Right cardiac atrium (tissue), 5 donors: ENCODE results near the gene C1orf159. TPM values are rescaled to one million over a fixed set of nuclear protein-coding genes. Genes with fewer than 3 reads are reported as not detected.
A peak's percentile ranks its signal among the peaks of the same experiment; 100 is the strongest.
"Not testable (repeated sequence)": the region's sequence is repeated elsewhere in the genome, so short reads cannot be mapped to it uniquely, and the experiment has no call there.

Experiments used
- ATAC-seq, 2 donors: fragments of 200-7000 bp; cut with Tn5 transposase; one replicate each; pipeline versions ENCODE4 v1.8.0 to v1.9.1; 2020; ENCODE audit warnings: moderate library complexity in 2 of 2, mild to moderate bottlenecking in 1 of 2
- DNase-seq, 3 donors: peaks; one replicate each; pipeline ENCODE4 v3.0.0-alpha.2; 2020
- H3K27ac ChIP-seq: one replicate; pipeline ENCODE4 v1.5.1; 2013; ENCODE audit warnings: mild to moderate bottlenecking, low read length, control low read depth, moderate library complexity
- H3K27me3 ChIP-seq: one replicate; pipeline ENCODE4 v1.6.1; 2013; ENCODE audit not compliant: control insufficient read depth, insufficient read depth
- H3K4me1 ChIP-seq: one replicate; pipeline ENCODE4 v1.6.1; 2013; ENCODE audit warnings: low read length; ENCODE audit not compliant: control insufficient read depth, insufficient read depth
- H3K4me3 ChIP-seq: one replicate; pipeline ENCODE4 v1.5.1; 2013; ENCODE audit warnings: low read length, control low read depth
- H3K9me3 ChIP-seq: one replicate; pipeline ENCODE4 v1.6.1; 2013; ENCODE audit warnings: low read length; ENCODE audit not compliant: control insufficient read depth
- WGBS: extraction: QIAGEN DNeasy Blood & Tissue Kit; methylation state at CpG from one replicate; pipeline ENCODE4 v1.1.7; 2013; 5-methylcytosine and 5-hydroxymethylcytosine counted together
- intact Hi-C, 4 donors: fragments of 100-400 bp; cut with DNase I; formaldehyde crosslinking; loops; one replicate each; pipeline versions ENCODE4 v1.11.0 to v1.14.0; 2022 to 2023
- polyA plus RNA-seq: library from polyadenylated mRNA; stranded (reverse); fragments of 200-250 nt; gene quantifications from one replicate; pipeline ENCODE4 v1.2.3, GENCODE V29; 2013
- total RNA-seq, 4 donors: library from RNA; stranded (reverse); fragmentation: NEBNext Ultra II Directional; extraction: Animal tissue kit (Norgen Biotek cat#: 25700); gene quantifications; one replicate each; pipeline ENCODE4 v1.2.1, GENCODE V29; 2021
- donor health status: healthy with polysubstance abuse.
- donor health status: DM: no; HTN: yes; CAD: no.
- donor health status: DM: no; HTN: no; CAD: no.
- donor health status: DM: no; HTN: yes; CAD: no; lungs with severe emphysema.
- donor health status: DM: yes; HTN: yes; CAD: no.

Gene C1orf159
- total and polyA plus RNA-seq, 5 donors: 4.9 to 6.8 (median 5.5) TPM

- Histone ChIP-seq H3K4me1 (no peaks in the 10 kb centered on the region), H3K27ac (no peak overlapping the region), H3K9me3 (no peaks in the 10 kb centered on the region), H3K4me3 (peak overlapping the region; percentile 67), H3K27me3 (no peaks in the 10 kb centered on the region)
- DNase-seq (peak in 2 of 3 donors; percentile 25 to 38), ATAC-seq (no peak)
- intact Hi-C loops: no loop called here
- 11% methylated on average over 47 of the region's 47 CpGs for WGBS
Observed at GRCh38 chr1:1116701-1117468, 996 bp upstream of the C1orf159 start.

DNA sequence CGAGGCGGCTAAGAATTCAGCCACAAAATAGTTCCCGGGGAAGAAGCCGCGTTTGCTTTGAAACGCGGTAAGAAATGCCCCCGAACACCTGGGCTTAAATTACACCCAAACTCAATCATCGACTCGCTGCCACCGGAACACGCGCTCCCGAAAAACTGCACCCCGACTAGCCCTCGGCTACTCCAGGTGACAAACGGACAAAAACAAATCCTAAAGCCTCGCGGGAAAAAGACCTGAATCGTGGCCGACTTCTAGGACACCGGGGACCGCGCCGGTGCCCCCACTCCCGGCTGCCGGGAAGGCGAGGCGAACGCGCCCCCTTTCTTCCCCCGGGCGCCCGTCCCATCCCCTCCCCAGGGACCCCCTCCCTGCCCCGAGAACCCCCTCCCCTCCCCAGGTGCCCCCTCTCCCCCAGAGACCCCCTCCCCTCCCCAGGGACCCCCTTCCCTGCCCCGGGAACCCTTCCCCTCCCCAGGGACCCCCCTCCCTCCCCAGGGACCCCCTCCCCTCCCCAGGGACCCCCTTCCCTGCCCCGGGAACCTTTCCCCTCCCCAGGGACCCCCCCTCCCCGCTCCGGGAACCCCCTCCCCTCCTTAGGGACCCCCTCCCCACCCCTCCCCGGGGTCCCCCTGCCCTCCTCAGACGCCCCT lies 628 bp downstream of the C1orf159 start:
- DNase-seq: peak in 1 of 3 donors; percentile 25
- intact Hi-C loops: no loop called here
- ATAC-seq: no peak
- Histone ChIP-seq H3K4me3 (peak overlapping the region; percentile 58), H3K4me1 (no peaks in the 10 kb centered on the region), H3K27me3 (no peaks in the 10 kb centered on the region), H3K27ac (no peak overlapping the region), H3K9me3 (no peaks in the 10 kb centered on the region)
- WGBS: 5% methylated on average over 41 of the region's 41 CpGs

DNA sequence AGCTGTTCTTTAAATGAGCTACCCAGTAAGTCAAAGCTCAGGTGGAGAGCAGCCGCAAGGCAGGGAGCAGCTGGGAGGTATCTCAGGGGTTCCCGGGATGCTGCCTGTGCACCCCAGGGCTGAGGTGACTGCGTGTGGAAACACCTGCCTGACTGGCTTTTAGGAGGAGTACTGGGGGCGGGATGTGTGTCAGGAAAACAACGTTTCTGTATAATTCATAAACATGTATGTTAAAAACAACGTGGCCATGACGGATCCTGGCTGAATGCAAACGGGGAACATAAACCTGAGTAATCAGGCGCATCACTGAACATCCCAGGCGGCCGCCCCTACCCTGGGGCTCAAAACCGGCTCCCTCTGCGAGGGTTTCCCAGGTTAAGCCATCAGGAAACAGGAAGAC lies 1.5 kb downstream of the C1orf159 start:
- peak in 2 of 3 donors; percentile 33 to 37 for DNase-seq

GRCh38 chr1:1112237-1112985 lies 3.5 kb downstream of the C1orf159 start:
- Histone ChIP-seq H3K4me3 (no peak overlapping the region), H3K27ac (no peak overlapping the region), H3K4me1 (no peaks in the 10 kb centered on the region), H3K27me3 (no peaks in the 10 kb centered on the region), H3K9me3 (no peaks in the 10 kb centered on the region)
- intact Hi-C loops: no loop called here
- WGBS: 97% methylated on average over 30 of the region's 30 CpGs
- DNase-seq (peak in 2 of 3 donors; percentile 38 to 40), ATAC-seq (no peak)

More for the DNA sequence above, 1.5 kb downstream of the C1orf159 start:
- no peak overlapping the region for H3K4me3 ChIP-seq
- ATAC-seq: no peak
- intact Hi-C loops: no loop called here
- H3K4me1 ChIP-seq: no peaks in the 10 kb centered on the region
- no peaks in the 10 kb centered on the region for H3K27me3 ChIP-seq
- H3K27ac ChIP-seq: no peak overlapping the region
- no peaks in the 10 kb centered on the region for H3K9me3 ChIP-seq
- 91% methylated on average over 13 of the region's 13 CpGs for WGBS

DNA sequence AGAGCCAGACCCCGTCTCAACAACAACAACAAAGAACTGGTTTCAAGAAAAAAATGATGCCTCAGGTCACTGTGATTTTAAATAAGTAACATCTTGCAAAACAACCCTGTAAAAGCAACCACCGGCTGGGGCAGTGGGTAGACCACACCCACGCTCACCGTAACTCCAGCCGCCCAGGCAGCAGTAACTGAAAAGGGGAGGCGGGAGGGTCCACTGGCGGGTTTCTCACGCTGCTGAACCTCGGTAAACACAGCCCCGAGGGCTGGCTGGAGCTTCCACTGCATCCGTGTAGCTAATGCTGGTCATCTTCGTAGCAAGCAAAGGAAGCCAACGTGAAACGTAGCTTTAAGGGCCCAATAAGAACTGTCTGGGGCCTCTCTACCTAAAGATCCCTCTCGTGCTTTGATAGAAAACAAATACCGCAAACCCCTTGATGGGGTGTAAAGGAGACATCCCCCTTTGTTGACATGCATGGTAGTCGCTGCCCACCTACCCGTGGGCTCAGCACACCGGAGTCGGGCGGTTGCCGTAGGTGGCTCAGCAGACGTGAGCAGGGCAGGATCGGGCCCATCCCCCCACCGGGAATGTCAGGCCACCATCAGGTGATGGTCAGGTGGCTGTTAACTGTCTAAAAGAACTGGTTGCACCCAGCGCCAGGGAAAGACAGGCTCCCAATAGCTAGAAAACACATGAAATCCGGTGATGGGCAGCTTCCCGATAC lies 4.2 kb downstream of the C1orf159 start:
- DNase-seq: peak in 2 of 3 donors; percentile 38 to 49

GRCh38 chr1:1110561-1110971 lies 5.3 kb downstream of the C1orf159 start:
- DNase-seq: peak in 2 of 3 donors; percentile 11 to 44

More for the DNA sequence above, 4.2 kb downstream of the C1orf159 start:
- Histone ChIP-seq H3K9me3 (no peaks in the 10 kb centered on the region), H3K4me3 (no peak overlapping the region), H3K27me3 (no peaks in the 10 kb centered on the region), H3K4me1 (no peaks in the 10 kb centered on the region), H3K27ac (no peak overlapping the region)
- intact Hi-C loops: no loop called here
- ATAC-seq: no peak
- 96% methylated on average over 28 of the region's 28 CpGs for WGBS

GRCh38 chr1:1109743-1110142 lies 6.1 kb downstream of the C1orf159 start:
- no peaks in the 10 kb centered on the region for H3K27me3 ChIP-seq
- intact Hi-C loops: no loop called here

More at GRCh38 chr1:1110561-1110971, 5.3 kb downstream of the C1orf159 start:
- Histone ChIP-seq H3K4me1 (no peaks in the 10 kb centered on the region), H3K27ac (no peak overlapping the region), H3K9me3 (no peaks in the 10 kb centered on the region), H3K27me3 (no peaks in the 10 kb centered on the region), H3K4me3 (no peak overlapping the region)
- intact Hi-C loops: no loop called here
- 92% methylated on average over 29 of the region's 29 CpGs for WGBS
- ATAC-seq: no peak

GRCh38 chr1:1106510-1107221 lies 9.2 kb downstream of the C1orf159 start:
- peak; percentile 24 to 36 for ATAC-seq

More at GRCh38 chr1:1109743-1110142, 6.1 kb downstream of the C1orf159 start:
- no peaks in the 10 kb centered on the region for H3K4me1 ChIP-seq
- no peaks in the 10 kb centered on the region for H3K9me3 ChIP-seq
- no peak overlapping the region for H3K4me3 ChIP-seq
- ATAC-seq (no peak), DNase-seq (peak in 2 of 3 donors; percentile 19 to 39)
- WGBS: 77% methylated on average over 14 of the region's 14 CpGs
- H3K27ac ChIP-seq: no peak overlapping the region

GRCh38 chr1:1104152-1104551 lies 11.7 kb downstream of the C1orf159 start:
- H3K4me1 ChIP-seq, intact Hi-C loops, ATAC-seq, H3K9me3 ChIP-seq, H3K4me3 ChIP-seq, H3K27me3 ChIP-seq, H3K27ac ChIP-seq: not testable (repeated sequence)
- WGBS: 82% methylated on average over 6 of the region's 6 CpGs
- DNase-seq: peak in 2 of 3 donors; percentile 7 to 10

More at GRCh38 chr1:1106510-1107221, 9.2 kb downstream of the C1orf159 start:
- intact Hi-C loops: no loop called here
- no peak overlapping the region for H3K27ac ChIP-seq
- WGBS: 98% methylated on average over 31 of the region's 31 CpGs
- H3K9me3 ChIP-seq: no peaks in the 10 kb centered on the region
- no peak overlapping the region for H3K4me3 ChIP-seq
- H3K4me1 ChIP-seq: no peaks in the 10 kb centered on the region
- H3K27me3 ChIP-seq: no peaks in the 10 kb centered on the region
- DNase-seq: peak in 2 of 3 donors; percentile 37 to 48

DNA sequence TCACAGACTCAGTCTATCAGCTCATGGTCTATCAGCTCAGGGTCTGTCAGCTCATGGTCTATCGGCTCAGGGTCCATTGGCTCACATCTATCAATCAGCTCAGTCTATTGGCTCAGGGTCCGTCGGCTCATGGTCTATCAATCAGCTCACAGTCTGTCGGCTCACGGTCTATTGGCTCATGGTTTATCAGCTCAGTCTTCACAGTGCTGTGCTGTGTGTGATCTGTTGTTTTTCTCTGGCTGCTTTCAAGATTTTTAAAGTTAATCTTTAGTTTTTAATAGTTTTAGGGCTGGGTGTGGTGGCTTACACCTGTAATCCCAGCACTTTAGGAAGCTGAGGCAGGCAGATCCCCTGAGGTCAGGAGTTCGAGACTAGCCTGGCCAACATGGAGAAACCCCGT lies 14.4 kb downstream of the C1orf159 start:
- Histone ChIP-seq H3K4me1 (no peaks in the 10 kb centered on the region), H3K27me3 (no peaks in the 10 kb centered on the region), H3K9me3 (no peaks in the 10 kb centered on the region), H3K4me3 (no peak overlapping the region), H3K27ac (no peak overlapping the region)
- intact Hi-C loops: no loop called here
- ATAC-seq (no peak), DNase-seq (no peak)
- WGBS: 94% methylated on average over 7 of the region's 7 CpGs
